Mammary epithelial cell (primary cell): ENCODE data around the gene GDF15.

Source experiments
- CTCF ChIP-seq, 2 donors: IDR thresholded peaks in 1 of 2; conservative IDR thresholded peaks in 1 of 2; 2 replicates each; pipeline ENCODE4 v1.5.1; 2011 to 2012; ENCODE audit warnings: inconsistent platforms in 2 of 2, low read length in 2 of 2, mild to moderate bottlenecking in 2 of 2, control low read depth in 1 of 2, low read depth in 1 of 2; ENCODE audit not compliant: insufficient read depth in 1 of 2; ENCODE audit errors: extremely low read depth in 1 of 2
- EZH2 ChIP-seq: IDR thresholded peaks from 2 replicates; pipeline ENCODE4 v1.6.1; 2012; ENCODE audit warnings: low read length, inconsistent platforms, borderline replicate concordance

DNA sequence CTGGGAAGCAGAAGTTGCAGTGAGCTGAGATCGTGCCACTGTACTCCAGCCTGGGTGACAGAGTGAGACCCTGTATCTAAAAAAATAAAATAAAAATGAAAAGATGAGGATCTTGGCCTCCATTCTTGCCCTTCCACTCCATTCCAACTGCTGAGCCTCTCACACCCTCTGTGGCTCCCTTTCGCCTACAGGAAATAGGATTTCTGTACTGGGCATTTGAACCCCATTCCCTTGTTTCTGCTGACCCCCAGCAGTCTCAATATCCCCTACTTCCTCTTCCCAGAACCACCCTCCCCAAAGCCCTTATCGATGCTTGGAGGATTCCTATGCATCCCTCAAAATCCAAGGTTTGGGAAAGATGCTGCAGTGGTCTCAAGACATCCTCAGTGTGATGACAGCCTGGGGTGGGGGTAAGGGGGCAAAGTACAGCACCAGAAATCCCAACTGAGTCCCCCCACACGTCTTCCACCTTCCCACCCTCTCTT, 12.5 kb upstream of the GDF15 start:
- TF ChIP-seq CTCF (conservative IDR thresholded peaks at IDR 0.05 in 1 of 2, IDR thresholded peaks at IDR 0.05 in 1 of 2; ENCODE audit: extremely low read depth in 1 of 2, insufficient read depth in 1 of 2, low read depth in 1 of 2, low read length in 2 of 2) (no peak), EZH2 (no peak)
